HG03039 (cell line): ENCODE data around the gene MYH13.

Experiments used
- ATAC-seq: cut with Tn5 transposase; IDR thresholded peaks from one replicate; pipeline ENCODE4 v1.9.1; 2021; ENCODE audit warnings: mild to moderate bottlenecking, moderate library complexity; ENCODE audit not compliant: unreplicated experiment

MYH13 gene

DNA sequence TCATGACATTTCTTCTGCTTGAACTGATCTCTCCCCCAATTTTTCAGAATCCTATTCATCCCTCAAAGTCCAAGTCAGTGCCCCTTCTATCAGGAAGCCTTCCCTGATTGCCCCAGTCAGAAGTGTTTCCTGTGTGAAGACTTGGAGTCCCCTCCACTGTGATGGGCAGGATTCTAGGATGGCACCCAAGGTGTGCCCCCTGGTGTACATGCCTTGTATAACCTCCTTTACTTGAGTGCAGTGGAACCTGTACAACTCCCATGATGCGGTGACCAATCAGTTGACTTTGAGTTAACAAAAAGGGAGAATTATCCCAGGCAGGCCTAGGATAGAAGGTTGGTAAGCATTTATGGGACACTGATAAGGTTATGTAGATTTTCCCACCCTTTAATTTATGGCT is 23.4 kb downstream of the MYH13 start:
- no peak for ATAC-seq

GRCh38 chr17:10344816-10345215 is 28.0 kb downstream of the MYH13 start:
- ATAC-seq, result no peak

GRCh38 chr17:10339051-10339450 is 33.8 kb downstream of the MYH13 start:
- ATAC-seq, result no peak

DNA sequence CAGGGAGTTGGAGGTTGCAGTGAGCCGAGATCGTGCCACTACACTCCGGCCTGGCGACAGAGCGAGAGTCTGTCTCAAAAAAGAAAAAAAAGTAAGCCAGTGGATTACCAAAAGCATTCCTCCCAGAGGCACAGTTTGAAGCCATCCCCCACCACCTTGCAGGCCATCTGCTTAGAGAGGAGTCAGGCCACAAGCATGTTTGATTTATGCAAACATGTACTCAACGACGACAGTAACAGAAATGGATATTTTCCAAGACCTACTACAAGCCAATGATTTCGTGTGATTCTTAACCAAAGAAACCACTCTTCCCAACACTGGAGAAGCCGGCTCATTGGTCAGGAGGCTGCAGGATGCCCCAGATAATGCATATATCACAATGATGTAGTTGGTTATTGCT is 34.8 kb downstream of the MYH13 start:
- no peak for ATAC-seq

DNA sequence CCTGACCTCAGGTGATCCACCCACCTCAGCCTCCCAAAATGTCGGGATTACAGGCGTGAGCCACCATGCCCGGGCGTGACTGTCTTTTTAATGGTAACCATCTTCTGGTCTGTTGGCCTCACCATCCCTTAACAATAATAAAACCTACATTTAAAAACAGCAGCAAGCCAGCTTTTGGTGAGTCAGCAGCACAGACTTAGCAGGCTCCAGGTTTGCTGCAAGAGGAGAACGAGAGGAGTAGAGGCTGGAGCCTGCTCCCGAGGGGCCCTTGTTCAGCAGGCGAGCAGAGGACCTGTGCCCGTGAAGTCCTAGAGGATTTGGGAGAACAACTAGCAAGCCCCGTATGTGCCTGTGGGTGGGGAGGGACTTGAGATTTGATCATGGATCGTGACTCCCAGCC is 35.7 kb downstream of the MYH13 start:
- ATAC-seq, result no peak

DNA sequence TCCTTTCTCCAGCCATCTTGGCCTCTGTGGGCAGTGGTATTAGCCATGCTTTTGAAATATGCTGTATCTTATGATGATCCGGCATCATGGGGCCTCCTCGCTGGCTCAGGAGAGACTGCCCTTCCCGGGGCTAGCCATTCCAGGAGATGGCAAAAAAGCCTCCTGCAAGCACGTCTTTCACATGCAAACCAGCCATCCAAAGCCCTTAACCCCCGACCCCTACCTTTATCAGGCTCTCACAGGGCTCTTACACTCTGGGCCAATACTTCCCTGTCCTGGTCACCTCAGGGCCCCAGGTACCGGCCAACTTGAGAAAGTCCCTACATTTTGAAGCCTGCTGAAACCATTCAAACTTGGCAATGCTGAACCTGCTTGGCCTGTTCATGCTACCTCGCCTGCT is 36.4 kb downstream of the MYH13 start:
- no peak for ATAC-seq

- no peak for ATAC-seq
Measured at GRCh38 chr17:10332515-10332914, 40.3 kb downstream of the MYH13 start.

- ATAC-seq, result no peak
Measured at GRCh38 chr17:10328971-10329923, 43.6 kb downstream of the MYH13 start.

DNA sequence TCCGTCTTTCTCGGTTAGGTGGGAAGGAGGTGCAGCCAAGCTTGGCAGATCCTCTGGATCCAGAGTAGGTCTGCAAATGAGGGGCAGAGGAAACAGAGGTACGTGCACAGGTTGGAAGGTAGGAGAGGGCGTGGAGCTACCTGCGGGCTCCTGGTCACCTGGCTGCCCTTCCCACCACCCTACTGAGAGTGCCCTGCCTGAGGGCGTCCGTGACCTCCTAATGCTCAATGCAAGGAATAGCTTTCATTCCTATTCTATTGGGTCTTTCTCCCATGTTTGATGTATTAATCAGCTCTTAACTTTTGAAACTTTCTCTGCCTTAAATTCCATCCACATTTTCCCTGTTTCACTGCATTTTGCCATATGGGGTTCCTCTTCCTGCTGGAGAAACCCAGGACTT is 44.6 kb downstream of the MYH13 start:
- no peak for ATAC-seq

GRCh38 chr17:10327640-10328039 is 45.2 kb downstream of the MYH13 start:
- no peak for ATAC-seq

DNA sequence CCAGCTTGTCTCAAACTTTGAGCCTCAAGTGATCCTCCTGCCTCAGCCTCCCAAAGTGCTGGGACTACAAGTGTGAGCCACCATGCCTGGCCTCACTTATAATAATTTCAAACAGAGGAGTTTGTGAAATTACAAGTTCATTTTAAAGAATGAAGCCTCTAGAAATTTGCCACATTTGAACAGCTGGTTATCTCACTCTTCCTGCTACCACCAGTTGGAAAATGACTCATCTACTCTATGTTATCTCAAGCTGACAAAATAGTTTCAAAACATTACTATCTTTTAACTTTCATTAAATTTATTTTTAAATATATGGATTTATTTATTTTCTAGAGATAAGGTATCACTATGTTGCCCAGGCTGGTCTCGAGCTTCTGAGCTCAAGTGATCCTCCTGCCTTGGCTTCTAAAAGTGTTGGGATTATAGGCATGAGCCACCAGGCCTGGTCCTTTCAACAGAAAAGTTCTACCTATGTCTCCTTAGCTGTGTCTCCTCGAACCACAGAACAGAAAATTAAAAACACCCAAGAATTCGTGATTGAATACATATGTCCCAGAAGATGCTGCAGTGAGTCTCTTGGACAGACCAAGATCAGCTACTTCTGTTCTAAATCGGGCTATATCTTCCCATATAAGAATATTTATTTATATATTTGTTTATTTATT is 47.6 kb downstream of the MYH13 start:
- ATAC-seq, result no peak

DNA sequence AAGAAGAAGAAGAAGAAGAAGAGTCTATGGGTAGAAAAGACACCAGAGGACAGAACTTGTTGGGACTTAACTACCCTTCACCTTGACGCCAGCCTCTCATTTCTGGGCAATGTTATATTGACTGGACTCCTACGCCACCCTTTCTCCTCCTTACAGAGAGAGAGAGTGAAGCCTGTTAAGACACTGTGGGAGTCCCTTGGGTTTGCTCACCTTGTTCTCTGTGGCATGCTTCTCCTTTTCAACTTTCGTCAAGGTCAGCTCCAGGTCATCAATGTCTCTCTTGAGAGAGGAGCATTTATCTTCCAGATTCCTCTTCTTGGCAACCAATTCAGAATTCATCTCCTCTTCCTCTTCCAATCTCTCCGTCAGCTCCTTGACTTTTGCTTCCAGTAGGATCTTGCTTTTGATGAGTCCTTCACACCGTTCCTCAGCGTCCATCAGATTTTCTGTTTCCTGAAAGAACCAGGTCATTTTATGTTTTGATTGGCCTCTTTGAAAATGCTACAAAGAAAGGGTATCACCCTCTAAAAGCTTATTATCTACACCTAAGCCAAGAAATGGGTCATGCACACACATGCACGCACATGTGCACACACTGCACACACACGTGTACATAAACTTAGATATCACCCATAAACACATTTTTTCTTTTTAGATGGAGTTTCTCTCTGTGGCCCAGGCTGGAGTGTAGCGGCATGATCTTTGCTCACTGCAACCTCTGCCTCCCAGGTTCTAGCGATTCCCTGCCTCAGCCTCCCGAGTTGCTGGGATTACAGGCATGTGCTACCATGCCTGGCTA is 48.8 kb downstream of the MYH13 start:
- no peak for ATAC-seq

- no peak for ATAC-seq
Measured at GRCh38 chr17:10318535-10318934, 54.3 kb downstream of the MYH13 start.

DNA sequence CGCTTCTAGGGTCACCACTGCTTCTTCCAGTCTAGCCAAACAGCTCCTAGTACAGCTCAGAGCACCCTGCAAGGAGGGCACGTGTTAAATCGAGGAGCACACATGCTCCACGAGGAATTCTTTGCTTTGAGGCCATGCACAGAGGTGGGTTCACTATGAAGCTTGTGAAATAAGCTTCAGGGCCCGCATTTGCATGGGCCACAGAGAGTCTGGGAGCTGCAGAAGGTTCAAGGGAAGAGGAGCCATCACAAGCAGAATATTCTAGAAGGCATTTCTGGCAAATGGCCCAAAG is 55.3 kb downstream of the MYH13 start:
- no peak for ATAC-seq

DNA sequence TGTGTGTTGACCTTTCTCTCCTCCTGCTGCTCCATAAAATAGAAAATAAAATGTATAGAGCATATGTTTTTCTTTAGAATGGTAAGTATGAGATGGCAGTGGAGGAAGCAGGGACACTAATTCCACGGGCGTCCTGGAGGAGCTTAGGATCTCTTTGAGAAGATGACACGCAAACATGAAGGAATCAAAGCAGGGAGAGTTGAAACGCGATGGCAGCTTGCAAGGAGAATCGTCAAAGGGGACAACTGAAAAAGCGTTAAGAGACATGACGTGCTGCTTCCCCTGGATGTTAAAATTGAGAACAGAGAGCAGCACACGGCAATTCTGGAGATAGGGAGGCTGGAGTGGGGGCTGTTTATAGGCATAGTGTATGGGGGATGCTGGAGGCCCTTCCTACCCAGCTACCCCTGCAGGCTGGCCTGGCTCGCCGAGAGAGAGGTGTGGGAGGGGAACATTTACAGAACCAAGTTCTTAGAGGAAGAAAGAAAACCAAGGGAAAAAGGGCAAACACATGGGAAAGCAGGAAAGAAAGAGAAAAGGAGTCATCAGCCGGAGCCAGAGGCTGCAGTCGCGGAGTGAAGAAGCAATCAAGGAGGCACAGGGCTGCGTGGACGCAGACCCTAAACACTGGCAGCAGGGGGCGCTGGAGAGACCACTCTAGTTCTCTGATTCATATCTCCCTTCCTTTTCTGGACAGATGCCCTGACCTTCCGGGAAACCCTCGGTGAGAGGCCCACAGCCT is 55.8 kb downstream of the MYH13 start:
- ATAC-seq, result no peak

DNA sequence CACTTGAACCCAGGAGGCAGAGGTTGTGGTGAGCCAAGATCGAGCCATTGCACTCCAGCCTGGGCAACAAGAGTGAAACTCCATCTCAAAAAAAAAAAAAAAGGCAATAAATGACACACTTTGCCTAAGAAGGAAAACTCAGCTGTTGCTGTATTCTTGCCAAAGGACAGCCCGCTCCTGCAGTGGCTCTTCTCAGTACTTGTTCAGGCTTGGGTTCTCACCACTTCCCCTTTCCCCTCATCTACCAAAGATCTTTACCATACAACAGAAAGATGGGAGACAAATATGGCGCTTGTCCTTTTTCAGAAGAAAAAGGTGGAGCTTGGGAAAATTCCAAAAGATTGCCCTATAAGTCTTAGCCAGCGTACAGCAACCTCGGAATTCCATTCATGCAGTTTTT is 58.5 kb downstream of the MYH13 start:
- ATAC-seq, result no peak

DNA sequence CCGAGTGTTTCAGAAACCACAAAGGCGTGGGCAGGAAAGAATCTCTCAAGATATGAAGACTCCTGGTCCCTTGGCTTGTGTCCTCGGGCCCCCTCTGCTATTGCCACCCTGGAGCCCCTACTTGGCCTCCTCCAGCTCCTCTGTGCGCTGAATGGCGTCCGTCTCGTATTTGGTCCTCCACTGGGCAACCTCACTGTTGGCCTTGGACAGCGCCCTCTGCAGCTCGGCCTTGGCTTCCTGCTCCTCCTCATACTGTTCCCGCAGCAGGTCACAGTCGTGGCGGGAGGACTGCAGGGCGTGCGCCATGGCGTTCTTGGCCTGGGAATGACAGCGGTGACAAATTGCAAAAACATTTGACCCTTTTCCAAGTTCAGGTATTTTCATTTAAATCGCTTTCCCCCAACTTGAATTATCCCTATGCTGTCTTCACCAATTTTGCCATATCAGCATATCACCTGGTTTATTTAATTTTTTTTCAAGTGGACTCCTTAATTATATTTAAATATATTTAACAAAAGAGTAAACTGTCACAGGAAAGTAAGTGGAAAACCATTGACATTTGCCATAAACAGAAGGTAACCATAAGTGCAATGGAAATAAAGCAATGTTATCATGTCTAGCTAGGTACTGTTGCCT is 59.7 kb downstream of the MYH13 start:
- ATAC-seq, result no peak

DNA sequence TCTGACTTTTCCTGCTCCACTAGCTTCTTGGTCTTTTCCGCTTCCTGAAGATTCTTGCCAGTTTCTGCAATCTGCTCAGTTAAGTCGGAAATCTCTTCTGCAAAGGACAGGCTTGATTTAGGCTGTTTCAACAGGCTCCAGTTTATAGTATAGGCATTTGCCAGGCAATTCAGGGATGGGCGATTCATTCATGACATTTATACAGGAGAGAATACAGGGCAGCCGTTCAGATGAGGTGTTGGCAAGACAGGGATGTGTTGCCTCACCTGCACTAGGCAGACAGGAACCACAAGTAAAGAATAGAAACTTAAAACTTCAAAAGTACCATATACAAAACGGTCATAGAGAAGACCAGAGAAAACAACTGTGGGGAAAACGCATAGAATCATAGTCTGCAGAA is 61.7 kb downstream of the MYH13 start:
- no peak for ATAC-seq

DNA sequence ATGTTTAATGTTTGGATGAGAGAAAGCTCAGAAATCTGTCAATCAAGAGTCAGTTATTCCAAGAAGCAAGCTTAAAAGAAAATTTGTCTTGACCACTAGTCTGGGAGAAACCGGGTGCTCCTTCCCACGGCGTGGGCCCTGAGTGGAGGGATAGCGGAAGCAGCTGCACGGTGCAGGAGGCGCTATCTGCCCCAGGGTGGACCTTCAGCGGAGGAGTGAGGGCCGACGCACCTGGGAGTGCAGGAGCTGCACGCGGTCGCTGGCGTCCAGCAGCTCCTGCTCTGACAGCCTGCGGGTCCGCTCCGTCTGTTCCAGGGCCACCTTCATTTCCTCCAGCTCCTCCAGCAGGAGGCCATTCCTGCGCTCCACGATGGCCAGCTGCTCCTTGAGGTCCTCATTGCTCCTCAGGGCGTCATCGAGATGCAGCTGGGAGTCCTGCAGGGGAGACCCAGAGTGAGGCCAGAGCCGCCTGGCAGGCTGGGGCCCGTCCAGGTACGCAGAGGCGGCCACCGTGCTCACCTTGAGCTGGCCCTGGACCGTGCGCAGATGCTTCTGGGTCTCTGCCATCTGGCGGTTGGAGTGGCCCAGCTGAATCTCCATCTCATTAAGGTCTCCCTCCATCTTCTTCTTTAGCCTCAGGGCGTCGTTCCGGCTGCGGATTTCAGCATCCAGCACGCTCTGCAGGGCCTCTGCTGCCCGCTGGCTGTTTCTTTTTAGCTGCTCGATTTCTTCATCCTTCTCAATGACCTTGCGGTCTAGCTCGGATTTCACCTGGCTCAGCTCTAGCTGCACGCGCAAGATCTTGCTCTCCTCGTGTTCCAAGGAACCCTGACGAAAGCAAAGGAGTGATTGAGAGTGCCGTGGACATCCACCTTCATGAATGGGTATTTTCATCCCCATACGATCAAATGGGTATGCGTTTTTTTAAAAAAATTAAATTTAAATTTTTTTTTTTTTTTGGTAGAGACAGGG is 63.5 kb downstream of the MYH13 start:
- no peak for ATAC-seq
